CD4-positive, alpha-beta T cell treated with Interleukin-6 at 100 ng/mL for 8 hours (primary cell): Measurements from ENCODE around the gene CIPC.

Source experiments
- DNase-seq: peaks from one replicate; pipeline ENCODE4 v3.0.0-alpha.2; 2020; ENCODE audit warnings: mixed read lengths, low spot score

The CIPC gene

GRCh38 chr14:77071938-77072388, 26.1 kb upstream of the CIPC start:
- no peak for DNase-seq

GRCh38 chr14:77074969-77075368, 23.1 kb upstream of the CIPC start:
- DNase-seq, result no peak

- DNase-seq, result no peak
Observed at GRCh38 chr14:77076113-77076631, 21.9 kb upstream of the CIPC start.

GRCh38 chr14:77077040-77077439, 21.0 kb upstream of the CIPC start:
- no peak for DNase-seq

- DNase-seq, result no peak
Observed at GRCh38 chr14:77082356-77082755, 15.7 kb upstream of the CIPC start.

- no peak for DNase-seq
Observed at GRCh38 chr14:77083082-77083481, 15.0 kb upstream of the CIPC start.

- no peak for DNase-seq
Observed at GRCh38 chr14:77084985-77085384, 13.1 kb upstream of the CIPC start.

- no peak for DNase-seq
Observed at GRCh38 chr14:77085538-77085937, 12.5 kb upstream of the CIPC start.

- DNase-seq, result no peak
Observed at GRCh38 chr14:77086017-77086727, 11.9 kb upstream of the CIPC start.

- DNase-seq, result no peak
Observed at GRCh38 chr14:77086951-77087350, 11.1 kb upstream of the CIPC start.

- no peak for DNase-seq
Observed at GRCh38 chr14:77087631-77088030, 10.4 kb upstream of the CIPC start.

- no peak for DNase-seq
Observed at GRCh38 chr14:77088219-77088618, 9.8 kb upstream of the CIPC start.

GRCh38 chr14:77088645-77089044, 9.4 kb upstream of the CIPC start:
- DNase-seq, result no peak

- DNase-seq, result no peak
Observed at GRCh38 chr14:77091518-77091917, 6.5 kb upstream of the CIPC start.

- DNase-seq, result no peak
Observed at GRCh38 chr14:77092676-77093075, 5.4 kb upstream of the CIPC start.

GRCh38 chr14:77094672-77095284, 3.3 kb upstream of the CIPC start:
- peak; percentile 70 for DNase-seq

- no peak for DNase-seq
Observed at GRCh38 chr14:77097006-77097699, 905 bp upstream of the CIPC start.

GRCh38 chr14:77098529-77099353, 683 bp downstream of the CIPC start:
- peak; percentile 9 for DNase-seq

GRCh38 chr14:77099425-77100167, 1.5 kb downstream of the CIPC start:
- no peak for DNase-seq

- no peak for DNase-seq
Observed at GRCh38 chr14:77100961-77101360, 2.9 kb downstream of the CIPC start.

- no peak for DNase-seq
Observed at GRCh38 chr14:77102154-77102553, 4.1 kb downstream of the CIPC start.
